Activated T-cell treated with anti-CD3 and anti-CD28 coated beads, Interleukin-2, amount 50 U/mL, for 1 hour (primary cell): ENCODE measurements around the gene TMEM40.
"Not testable (repeated sequence)": the region's sequence is repeated elsewhere in the genome, so short reads cannot be mapped to it uniquely, and the experiment has no call there.

ENCODE experiments used
- DNase-seq: peaks from one replicate; pipeline ENCODE4 v3.0.0-alpha.2; 2020

Gene TMEM40

DNA sequence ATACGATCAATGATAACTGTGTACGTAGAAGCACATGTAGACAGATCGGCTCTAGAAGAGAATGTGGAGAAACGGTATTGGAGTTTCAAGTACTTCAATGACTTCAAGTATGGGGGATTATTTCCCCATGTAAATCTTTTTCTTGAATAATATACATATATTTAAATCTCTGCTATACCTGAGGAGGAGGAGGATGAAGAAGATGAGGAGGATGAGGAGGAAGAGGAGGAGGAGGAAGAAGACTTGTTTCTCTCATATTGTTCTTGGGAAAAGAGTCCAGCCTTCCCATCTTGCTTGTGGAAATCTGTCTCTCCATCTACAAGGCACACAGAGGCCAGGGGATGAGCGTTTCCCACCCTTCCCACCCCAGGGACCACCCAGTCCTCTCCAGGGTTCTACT, 10.6 kb downstream of the TMEM40 start:
- no peak for DNase-seq

DNA sequence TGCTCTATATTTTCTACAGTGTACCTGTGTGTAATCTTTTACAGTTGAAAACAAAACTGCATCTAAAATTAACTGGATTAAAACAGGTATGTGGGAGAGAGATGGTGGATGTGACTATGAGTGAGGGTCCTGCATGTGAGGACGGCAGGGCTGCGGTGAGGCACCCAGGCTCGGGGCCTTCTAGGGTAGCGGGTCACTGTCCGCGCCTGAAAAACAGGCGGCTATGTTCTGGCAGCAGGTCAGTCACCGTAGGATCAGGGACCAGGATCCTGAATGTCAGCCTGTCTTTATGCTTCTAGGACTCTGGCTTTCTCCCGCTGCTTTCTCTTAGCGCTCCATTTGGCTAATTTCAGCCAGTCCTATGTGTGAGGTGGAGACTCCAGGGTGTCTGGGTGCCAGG, 12.6 kb downstream of the TMEM40 start:
- DNase-seq: no peak

GRCh38 chr3:12744326-12744725, 14.7 kb downstream of the TMEM40 start:
- DNase-seq: no peak

DNA sequence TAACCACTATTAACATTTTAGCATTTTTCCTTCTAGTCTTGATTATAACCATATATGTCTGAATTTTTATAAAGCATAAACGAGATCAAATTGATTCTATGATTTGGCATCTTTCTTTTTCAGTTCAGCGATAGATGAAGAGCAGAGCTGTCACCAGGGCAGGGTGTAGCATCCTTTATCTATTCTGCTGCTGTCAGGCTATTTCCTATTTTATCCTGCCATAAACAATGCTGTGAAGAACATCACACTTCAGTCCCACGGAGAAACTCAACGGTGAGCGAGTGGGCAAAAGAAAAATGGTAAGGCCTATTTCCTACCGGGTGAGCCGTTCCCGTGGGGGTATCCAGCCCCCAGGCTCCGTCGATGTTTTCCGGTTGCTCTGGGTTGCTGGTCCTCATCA, 15.5 kb downstream of the TMEM40 start:
- DNase-seq: no peak

- no peak for DNase-seq
Observed at GRCh38 chr3:12742330-12743107, 16.5 kb downstream of the TMEM40 start.

GRCh38 chr3:12741209-12741608, 17.9 kb downstream of the TMEM40 start:
- DNase-seq: no peak

DNA sequence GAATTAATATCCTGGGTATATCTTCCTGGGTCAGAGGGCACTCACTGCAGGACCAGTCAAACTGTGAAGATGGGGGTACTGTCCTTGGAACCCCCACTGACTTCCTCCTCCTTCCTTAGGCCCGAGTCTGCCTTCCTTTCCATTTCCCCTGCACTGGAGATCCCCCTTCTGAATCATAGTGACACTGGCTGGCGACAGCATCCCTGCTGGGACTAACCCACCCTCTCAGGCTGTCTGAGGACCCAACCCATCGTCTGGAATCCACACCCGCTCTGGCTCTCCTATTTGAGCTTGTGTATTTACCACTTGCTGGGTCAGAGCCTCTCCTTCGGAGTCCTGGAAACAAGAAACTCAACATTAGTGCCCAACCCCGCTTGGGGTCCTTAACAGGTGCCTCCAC, 21.2 kb downstream of the TMEM40 start:
- no peak for DNase-seq

DNA sequence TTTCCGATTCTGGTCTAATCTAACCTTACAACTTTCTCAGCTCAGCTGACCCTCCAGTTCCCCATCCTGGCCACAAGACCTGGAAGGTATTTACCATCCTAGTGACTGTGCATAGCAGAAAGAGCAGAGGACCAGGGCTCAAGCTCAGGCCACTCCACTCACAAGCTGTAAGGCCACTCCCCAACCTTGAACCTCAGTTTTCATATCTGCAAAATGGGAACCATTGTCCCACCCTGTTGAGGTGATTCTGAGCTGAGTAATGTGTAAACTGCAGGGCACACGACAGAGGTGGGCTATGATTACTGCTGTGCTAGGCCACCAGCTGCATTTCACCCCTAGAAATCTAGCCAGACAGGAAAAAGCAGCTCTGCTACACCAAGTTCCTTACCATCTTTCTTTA, 21.7 kb downstream of the TMEM40 start:
- no peak for DNase-seq

- DNase-seq: no peak
Observed at GRCh38 chr3:12734960-12735359, 24.1 kb downstream of the TMEM40 start.

GRCh38 chr3:12733566-12733965, 25.5 kb downstream of the TMEM40 start:
- DNase-seq: no peak

- DNase-seq: no peak
Observed at GRCh38 chr3:12730506-12731242, 28.4 kb downstream of the TMEM40 start.

DNA sequence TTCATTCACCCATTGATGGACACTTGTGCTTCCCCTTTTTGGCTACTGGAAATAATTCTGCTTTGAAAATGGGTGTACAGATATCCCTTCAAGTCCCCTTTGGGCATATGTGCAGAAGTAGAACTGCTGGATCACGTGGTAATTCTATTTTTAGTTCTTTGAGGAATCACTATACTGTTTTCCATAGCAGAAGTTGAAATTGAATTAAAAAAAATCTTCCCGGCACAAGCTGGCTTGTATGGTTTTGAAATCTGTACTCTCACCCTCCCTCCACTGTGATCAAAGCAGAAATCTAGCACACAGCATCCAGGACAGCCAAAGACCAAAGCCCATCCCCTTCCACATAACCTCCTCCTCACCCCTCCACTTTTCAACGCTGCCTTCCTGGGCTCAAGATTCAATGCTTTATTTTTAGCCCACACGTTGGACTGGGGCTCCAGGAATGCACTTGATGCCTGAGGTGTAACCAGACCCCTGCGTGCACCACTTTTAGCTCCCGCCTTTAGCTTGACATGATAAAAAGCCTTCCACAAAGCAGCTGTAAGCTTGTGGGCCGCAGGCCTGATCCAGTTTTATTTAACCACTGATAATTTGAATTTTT, 29.9 kb downstream of the TMEM40 start:
- no peak for DNase-seq

GRCh38 chr3:12727937-12728336, 31.1 kb downstream of the TMEM40 start:
- DNase-seq: no peak

DNA sequence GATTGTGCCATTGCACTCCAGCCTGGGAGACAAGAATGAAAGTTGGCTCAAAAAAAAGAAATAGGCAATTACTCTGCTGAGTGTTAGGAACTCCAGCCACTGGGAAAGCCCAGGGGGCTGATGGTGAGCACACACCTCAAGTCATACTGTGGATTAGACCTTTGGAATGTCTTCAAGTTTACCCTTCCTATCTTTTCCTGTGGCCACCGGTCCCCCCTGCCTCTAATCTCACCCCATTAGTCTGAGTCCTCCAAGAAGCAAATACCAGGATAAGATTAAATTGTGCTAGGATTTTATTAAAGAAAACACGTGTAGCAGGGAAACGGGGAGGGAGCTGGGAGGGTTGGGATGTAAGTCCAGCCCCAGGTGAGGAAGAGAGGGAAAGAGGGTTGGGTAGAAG, 31.6 kb downstream of the TMEM40 start:
- DNase-seq: no peak

DNA sequence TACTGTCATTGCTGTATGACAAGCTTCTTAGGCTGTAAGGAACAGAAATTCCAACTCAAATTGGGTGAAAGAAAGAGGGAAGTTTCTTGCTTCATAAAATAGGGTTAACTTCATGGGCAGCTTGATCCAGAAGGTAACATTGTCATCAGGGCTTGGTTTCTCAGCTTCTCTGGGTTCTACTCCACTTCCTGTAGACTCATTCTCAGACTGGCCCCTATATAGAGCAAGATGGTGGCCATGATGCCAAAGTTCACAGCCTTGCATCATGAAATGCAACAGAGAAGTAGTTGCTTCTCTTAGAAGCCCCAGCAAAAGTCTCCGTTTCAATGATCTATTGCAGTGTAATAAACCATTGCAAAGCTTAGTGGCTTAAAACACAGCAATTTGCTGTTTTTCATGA, 33.6 kb downstream of the TMEM40 start:
- no peak for DNase-seq

DNA sequence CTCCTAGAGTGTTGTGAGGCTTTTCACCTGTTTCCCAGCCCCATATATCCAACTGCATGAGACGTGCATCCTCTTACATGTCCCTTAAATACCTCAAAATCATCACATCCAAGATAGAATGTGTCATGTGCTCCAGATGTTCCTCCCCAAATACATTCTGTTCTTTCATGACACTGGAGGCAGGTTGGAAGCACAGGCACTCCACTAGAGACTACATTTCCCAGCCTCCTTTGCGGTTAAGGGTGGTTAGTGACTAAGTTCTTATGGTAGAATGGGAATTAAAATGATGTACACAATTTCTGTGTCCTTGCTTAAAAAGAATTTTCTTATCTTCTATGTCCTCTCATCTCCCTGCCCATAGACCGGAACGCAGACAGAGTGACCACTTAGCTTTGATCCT, 34.3 kb downstream of the TMEM40 start:
- DNase-seq: no peak

GRCh38 chr3:12723362-12723761, 35.7 kb downstream of the TMEM40 start:
- not testable (repeated sequence) for DNase-seq

DNA sequence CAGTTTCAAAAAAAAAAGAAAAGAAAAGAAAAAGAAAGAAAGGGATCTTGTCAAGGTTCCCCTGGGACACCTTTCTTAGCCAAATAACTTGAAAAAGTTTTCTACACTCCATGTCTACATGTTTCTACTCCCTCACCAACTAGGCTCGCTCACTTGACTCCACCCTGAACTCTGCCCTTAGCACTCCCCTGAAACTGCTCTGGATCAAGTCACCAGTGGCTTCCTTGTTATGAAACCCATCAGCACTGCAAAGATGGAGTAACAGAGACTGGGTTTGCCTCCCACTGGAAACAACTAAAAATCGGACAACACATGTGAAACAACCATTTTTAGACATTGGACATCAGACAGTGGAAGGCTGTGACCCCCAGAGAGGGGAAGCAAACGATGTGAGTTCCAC, 36.8 kb downstream of the TMEM40 start:
- DNase-seq: no peak

DNA sequence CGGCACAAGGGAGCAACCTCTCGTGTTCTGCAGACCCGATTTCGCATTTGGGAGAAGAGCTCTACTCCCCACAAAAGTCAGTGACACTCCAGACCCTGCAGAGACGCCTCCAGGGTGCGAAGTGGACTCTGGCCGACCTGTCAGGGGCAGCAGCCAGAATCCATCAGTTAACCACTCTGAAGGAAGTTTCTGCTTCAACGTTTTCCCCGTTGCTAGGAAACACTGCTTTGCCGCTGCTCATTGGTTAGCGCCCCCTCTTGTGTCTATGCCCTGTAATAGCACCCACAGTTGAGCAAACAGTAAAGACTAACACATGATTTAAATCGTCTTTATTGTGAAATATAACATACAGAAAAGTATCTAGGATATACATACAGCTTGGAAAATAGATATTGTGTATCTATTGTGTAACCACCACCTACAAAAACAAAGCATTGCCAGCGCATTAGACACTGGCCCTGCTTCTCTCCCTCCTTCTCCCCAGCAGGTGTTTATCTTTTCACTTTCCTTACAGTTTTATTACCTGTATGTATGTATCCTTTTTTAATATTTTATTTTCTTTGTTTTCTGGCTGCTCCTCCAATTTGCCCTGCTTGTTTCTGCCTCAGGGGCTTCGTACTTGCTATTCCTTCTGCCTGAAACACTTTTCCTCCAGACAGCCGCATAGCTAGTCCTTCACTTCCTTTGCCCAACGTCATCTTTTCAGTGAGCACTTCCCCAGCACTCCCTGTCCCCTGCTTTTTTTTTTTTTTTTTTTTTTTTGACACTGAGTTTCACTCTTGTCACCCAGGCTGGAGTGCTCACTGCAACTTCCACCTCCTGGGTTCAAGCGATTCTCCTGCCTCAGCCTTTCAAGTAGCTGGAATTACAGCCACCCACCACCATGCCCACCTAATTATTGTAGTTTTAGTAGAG, 38.8 kb downstream of the TMEM40 start:
- DNase-seq: peak; percentile 61

DNA sequence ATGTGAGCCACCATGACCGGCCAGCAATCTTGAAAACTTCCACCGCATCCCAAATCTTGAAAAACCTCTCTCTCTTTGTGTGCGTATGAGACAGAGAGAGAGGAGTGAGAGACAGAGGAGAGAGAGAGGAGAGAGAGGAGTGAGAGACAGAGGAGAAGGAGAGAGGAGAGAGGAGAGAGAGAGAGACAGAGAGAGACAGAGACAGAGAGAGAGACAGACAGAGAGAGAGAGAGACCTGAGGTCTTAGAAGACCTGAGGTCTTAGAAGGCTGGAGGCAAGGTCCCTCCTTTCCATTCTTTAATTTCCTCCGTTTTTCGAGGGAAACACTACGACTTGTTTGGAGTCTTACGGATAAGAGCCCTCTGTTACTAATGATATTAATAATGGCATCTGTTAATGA, 39.5 kb downstream of the TMEM40 start:
- no peak for DNase-seq

GRCh38 chr3:12716605-12717151, 42.4 kb downstream of the TMEM40 start:
- DNase-seq: no peak

GRCh38 chr3:12714278-12714677, 44.8 kb downstream of the TMEM40 start:
- no peak for DNase-seq

DNA sequence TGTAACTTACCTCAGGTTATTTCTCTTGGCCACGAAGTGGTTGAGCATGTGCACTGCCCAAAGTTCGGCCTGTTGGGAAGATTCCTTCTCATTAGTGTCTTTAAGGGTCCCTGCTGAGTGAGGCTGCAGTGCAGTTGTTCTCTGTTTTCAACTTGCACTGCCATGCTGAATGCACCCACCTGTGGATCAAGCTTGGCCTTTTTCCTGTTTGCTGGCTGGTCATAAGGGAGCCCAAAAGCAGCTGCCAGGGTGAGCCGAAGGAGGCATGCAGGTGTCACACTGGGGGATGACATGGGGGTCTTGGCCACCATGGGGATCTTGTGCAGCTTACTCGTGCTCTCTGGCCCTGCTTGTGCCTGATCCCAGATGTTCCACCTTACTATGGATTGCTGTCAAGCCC, 49.0 kb downstream of the TMEM40 start:
- DNase-seq: no peak
